ENCODE results near the gene TXNL4A. TPM values are rescaled to one million over a fixed set of nuclear protein-coding genes. Genes with fewer than 3 reads are reported as not detected.

Gene TXNL4A
- total RNA-seq, 5 donors from 2014 or later (not counting 1 experiment from before 2014, with no cell fraction given): 61.2 to 77.8 (median 72.7) TPM

DNA sequence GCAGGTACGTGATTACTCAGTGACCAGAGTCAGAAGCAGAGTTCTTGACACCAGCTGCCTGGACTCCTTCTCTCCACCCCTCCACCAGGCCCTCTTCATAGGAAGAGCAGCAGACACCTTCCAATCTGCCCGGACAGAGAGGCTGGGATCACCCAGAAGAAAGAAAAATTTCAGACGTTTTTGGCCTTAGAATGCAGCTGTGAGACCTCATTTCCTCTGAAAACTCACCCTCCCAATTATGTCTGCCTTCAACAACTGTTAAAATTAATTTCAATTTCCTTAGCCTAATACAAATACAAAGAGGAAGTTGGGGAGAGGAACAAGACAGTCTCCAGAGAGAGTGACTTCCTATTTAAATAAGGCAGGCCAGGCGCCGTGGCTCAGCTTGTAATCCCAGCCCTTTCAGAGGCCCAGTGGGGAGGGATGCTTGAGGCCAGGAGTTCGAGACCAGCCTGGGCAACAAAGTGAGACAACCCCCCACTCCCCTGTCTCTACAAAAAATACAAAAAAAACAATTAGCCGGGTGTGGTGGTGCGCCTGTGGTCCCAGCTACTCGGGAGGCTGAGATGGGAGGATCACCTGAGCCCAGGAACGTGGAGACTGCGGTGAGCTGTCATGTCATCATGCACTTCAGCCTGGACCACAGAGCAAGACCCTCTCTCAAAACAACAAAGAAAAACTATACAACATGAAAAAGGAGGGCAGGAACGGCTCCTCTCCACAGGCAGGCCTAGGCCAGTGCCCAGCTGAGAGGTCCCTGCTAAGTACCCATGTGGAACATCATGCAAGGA lies 38.5 kb downstream of the TXNL4A start:
- no peaks in the 10 kb centered on the region for H3K27me3 ChIP-seq (replicated peaks in 1 of 2; ENCODE audit: control insufficient read depth in 2 of 2, extremely low read depth in 1 of 2, insufficient read depth in 2 of 2, low read length in 1 of 2)
- Mint-ChIP-seq H3K9me3 (no peaks in the 10 kb centered on the region), H3K4me3 (peak overlapping the region; percentile 83 to 86 (median 86)), H3K27me3 (no peaks in the 10 kb centered on the region), H3K27ac (peak overlapping the region; percentile 44 to 65), H3K4me1 (peaks cover 38 to 46% (median 44%) of the 10 kb centered on the region in 3 donors), H3K36me3 (peaks cover 10% of the 10 kb centered on the region)
- CTCF ChIA-PET: no interaction called here
- ATAC-seq (replicated peaks in 1 of 4) (no peak), DNase-seq (peak in 1 of 35 experiments; percentile 30)
- 70% methylated on average over 5 of the region's 12 CpGs for WGBS (ENCODE audit: insufficient coverage)
- H3K9me3 ChIP-seq: no peaks in the 10 kb centered on the region
- H3K4me1 ChIP-seq (ENCODE audit: control insufficient read depth in 1 of 2, extremely low read depth in 1 of 2, insufficient read depth in 2 of 2, low read length in 2 of 2): peaks cover 9 to 47% of the 10 kb centered on the region in 2 experiments
- H3K27ac ChIP-seq (ENCODE audit: low read length): no peak overlapping the region
- H3K36me3 ChIP-seq (ENCODE audit: control insufficient read depth in 2 of 2, extremely low read depth in 1 of 2, insufficient read depth in 1 of 2, low read length in 1 of 2): peaks cover 0 to 3% of the 10 kb centered on the region in 2 donors
- peak overlapping the region; percentile 47 to 81 for H3K4me3 ChIP-seq (ENCODE audit: control insufficient read depth in 1 of 2, extremely low read depth in 1 of 2, low read length in 1 of 2)
- POLR2A ChIA-PET: no interaction called here

- peaks cover 48 to 56% (median 52%) of the 10 kb centered on the region in 3 donors for H3K4me1 Mint-ChIP-seq
- H3K36me3 Mint-ChIP-seq: peaks cover 10% of the 10 kb centered on the region
- DNase-seq (no peak), ATAC-seq (replicated peaks in 1 of 4) (no peak)
- no peaks in the 10 kb centered on the region for H3K9me3 Mint-ChIP-seq
- POLR2A ChIA-PET: no interaction called here
- 91% methylated on average over 13 of the region's 23 CpGs for WGBS (ENCODE audit: insufficient coverage)
- peak overlapping the region; percentile 28 to 86 (median 86) for H3K4me3 Mint-ChIP-seq
- no peaks in the 10 kb centered on the region for H3K27me3 Mint-ChIP-seq
- Histone ChIP-seq H3K36me3 (ENCODE audit: control insufficient read depth in 2 of 2, extremely low read depth in 1 of 2, insufficient read depth in 1 of 2, low read length in 1 of 2) (peaks cover 0 to 3% of the 10 kb centered on the region in 2 donors), H3K27ac (ENCODE audit: low read length) (no peak overlapping the region), H3K9me3 (no peaks in the 10 kb centered on the region), H3K27me3 (replicated peaks in 1 of 2; ENCODE audit: control insufficient read depth in 2 of 2, extremely low read depth in 1 of 2, insufficient read depth in 2 of 2, low read length in 1 of 2) (no peaks in the 10 kb centered on the region), H3K4me3 (ENCODE audit: control insufficient read depth in 1 of 2, extremely low read depth in 1 of 2, low read length in 1 of 2) (no peak overlapping the region), H3K4me1 (ENCODE audit: control insufficient read depth in 1 of 2, extremely low read depth in 1 of 2, insufficient read depth in 2 of 2, low read length in 2 of 2) (peaks cover 9 to 57% of the 10 kb centered on the region in 2 experiments)
- no peak overlapping the region for H3K27ac Mint-ChIP-seq
- CTCF ChIA-PET: no interaction called here
Measured at GRCh38 chr18:79948719-79949411, 39.5 kb downstream of the TXNL4A start.

DNA sequence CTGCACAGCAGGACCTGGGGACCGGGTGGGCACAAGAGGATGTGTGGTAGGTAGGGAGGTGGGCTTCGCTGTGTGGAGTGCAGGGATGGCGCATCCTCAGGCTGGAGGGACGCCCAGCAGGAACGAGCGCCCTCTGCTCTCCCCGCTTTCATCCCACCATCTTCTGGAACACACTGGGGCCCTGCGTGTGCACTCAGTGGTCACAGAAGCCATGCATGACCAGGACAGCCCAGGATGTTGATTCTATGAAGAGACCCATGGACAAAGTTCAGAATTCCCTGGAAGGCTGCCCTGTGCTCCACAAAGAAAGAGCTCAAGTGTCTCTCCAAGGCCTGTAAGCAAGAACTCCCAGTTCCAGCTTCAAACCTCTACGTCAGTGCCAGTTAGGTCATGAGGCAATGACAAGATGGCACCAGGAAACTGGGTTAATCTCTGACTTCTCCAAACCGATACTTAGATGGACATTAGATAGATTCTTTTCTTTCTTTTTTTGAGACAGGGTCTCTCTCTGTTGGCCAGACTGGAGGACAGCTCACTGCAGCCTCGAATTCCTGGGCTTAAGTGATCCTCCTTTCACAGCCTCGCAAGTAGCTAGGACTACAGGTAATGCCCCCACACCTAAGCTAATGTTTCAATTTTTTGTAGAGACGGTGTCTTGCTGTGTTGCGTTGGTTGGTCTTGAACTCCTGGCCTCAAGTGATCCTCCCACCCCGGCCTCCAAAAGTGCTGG lies 40.3 kb downstream of the TXNL4A start:
- no peak for DNase-seq
- CTCF ChIA-PET: no interaction called here
- no peak for ATAC-seq (replicated peaks in 1 of 4)

DNA sequence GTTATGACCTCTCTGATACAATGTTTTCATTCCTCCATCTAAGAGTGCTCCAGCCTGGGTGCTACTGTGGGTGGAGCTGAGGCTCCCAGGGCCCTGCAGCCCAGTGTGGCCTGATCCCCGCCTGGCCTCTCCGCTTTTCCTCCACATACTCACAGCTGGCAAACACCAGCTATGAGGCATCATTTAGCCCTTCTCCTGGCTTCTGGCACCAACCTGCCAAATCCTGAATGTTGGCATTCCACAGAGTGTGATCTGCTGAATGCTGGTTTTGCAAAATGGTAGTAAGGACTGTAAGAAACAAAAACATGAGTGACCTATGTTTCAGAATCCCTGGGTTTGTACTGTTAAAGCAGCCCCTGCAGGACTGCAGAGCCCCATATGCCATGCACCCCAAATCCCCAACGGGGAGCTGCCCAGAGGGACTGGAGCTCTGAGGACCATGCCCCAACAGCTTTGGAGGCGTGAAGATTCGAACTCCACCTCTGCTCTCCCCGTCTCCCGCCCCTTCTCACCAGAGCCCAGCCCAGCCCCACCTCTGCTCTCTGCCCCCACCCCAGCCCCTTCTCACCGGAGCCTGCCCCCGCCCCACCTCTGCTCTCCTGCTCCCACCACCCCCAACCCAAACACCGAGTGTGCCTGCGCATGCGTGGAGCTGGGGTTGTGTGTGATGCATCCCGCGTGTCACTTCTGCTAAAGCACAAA lies 41.2 kb downstream of the TXNL4A start:
- Mint-ChIP-seq H3K27me3 (no peaks in the 10 kb centered on the region), H3K4me1 (peaks cover 50 to 64% (median 57%) of the 10 kb centered on the region in 3 donors), H3K36me3 (peaks cover 19% of the 10 kb centered on the region), H3K27ac (no peak overlapping the region), H3K9me3 (no peaks in the 10 kb centered on the region), H3K4me3 (no peak overlapping the region)
- ChIA-PET CTCF (no interaction called here), POLR2A (no interaction called here)
- DNase-seq (no peak), ATAC-seq (replicated peaks in 1 of 4) (no peak)
- Histone ChIP-seq H3K27ac (ENCODE audit: low read length) (no peak overlapping the region), H3K36me3 (ENCODE audit: control insufficient read depth in 2 of 2, extremely low read depth in 1 of 2, insufficient read depth in 1 of 2, low read length in 1 of 2) (peaks cover 0 to 13% of the 10 kb centered on the region in 2 donors), H3K4me3 (ENCODE audit: control insufficient read depth in 1 of 2, extremely low read depth in 1 of 2, low read length in 1 of 2) (no peak overlapping the region), H3K4me1 (ENCODE audit: control insufficient read depth in 1 of 2, extremely low read depth in 1 of 2, insufficient read depth in 2 of 2, low read length in 2 of 2) (peaks cover 9 to 59% of the 10 kb centered on the region in 2 experiments), H3K9me3 (no peaks in the 10 kb centered on the region), H3K27me3 (replicated peaks in 1 of 2; ENCODE audit: control insufficient read depth in 2 of 2, extremely low read depth in 1 of 2, insufficient read depth in 2 of 2, low read length in 1 of 2) (no peaks in the 10 kb centered on the region)
- WGBS (ENCODE audit: insufficient coverage): 100% methylated on average over 1 of the region's 14 CpGs

More for the DNA sequence above, 40.3 kb downstream of the TXNL4A start:
- Mint-ChIP-seq H3K27ac (no peak overlapping the region), H3K9me3 (no peaks in the 10 kb centered on the region), H3K4me3 (peak overlapping the region in 1 of 3 donors; percentile 86), H3K27me3 (no peaks in the 10 kb centered on the region), H3K36me3 (peaks cover 12% of the 10 kb centered on the region), H3K4me1 (peaks cover 49 to 58% (median 54%) of the 10 kb centered on the region in 3 donors)
- POLR2A ChIA-PET: no interaction called here
- H3K27ac ChIP-seq (ENCODE audit: low read length): no peak overlapping the region
- H3K4me3 ChIP-seq (ENCODE audit: control insufficient read depth in 1 of 2, extremely low read depth in 1 of 2, low read length in 1 of 2): no peak overlapping the region
- peaks cover 9 to 62% of the 10 kb centered on the region in 2 experiments for H3K4me1 ChIP-seq (ENCODE audit: control insufficient read depth in 1 of 2, extremely low read depth in 1 of 2, insufficient read depth in 2 of 2, low read length in 2 of 2)
- H3K27me3 ChIP-seq (replicated peaks in 1 of 2; ENCODE audit: control insufficient read depth in 2 of 2, extremely low read depth in 1 of 2, insufficient read depth in 2 of 2, low read length in 1 of 2): no peaks in the 10 kb centered on the region
- WGBS (ENCODE audit: insufficient coverage): 97% methylated on average over 8 of the region's 15 CpGs
- H3K36me3 ChIP-seq (ENCODE audit: control insufficient read depth in 2 of 2, extremely low read depth in 1 of 2, insufficient read depth in 1 of 2, low read length in 1 of 2): peaks cover 0 to 4% of the 10 kb centered on the region in 2 donors
- H3K9me3 ChIP-seq: no peaks in the 10 kb centered on the region

DNA sequence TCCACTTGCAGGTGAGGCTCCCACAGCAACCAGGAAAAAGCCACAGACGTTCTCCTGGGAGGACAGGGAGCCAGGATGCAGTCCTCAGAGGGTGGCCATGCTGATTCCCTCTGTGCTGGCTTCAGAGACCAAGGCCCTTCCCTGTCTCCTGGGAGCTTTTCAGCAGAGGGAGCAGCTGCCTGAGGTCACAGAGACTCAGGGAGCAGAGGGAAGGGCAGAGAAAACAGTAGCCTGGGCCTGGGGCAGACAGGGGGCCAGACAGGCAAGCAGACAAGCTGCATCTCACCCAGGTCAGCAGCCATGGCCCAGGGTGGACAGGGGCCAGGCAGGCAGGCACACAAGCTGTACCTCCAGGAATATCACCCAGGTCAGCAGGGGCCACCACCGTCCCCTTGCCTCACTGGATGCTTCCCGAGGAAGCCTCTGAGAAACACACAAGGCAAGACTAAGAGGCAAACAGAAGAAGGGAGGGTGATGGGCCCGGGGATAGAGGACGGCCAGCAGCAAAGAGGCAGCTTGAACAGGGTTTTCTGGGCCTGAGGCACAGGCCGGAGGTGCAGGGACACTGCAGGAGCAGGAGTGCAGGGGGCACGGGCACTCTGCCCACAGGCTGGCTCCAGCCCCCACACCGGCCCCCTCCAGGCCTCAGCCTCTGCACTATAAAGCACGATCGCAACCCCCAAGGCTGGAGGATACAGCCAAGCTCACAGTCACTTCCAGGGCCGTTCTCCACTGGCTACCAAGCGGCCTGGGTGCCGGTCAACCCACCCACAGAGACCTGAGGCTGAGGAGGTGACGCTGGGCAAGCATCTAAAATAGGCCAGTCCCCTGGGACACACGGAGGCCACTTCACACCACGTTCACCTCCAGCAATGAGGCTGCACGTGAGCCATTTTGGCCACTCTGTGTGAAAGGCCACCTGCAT lies 43.0 kb downstream of the TXNL4A start:
- 92% methylated on average over 14 of the region's 17 CpGs for WGBS (ENCODE audit: insufficient coverage)
- Mint-ChIP-seq H3K36me3 (peaks cover 30% of the 10 kb centered on the region), H3K27me3 (no peaks in the 10 kb centered on the region), H3K27ac (peak overlapping the region; percentile 58 to 76), H3K4me1 (peaks cover 51 to 66% (median 57%) of the 10 kb centered on the region in 3 donors), H3K9me3 (no peaks in the 10 kb centered on the region), H3K4me3 (peak overlapping the region in 1 of 3 donors; percentile 64)
- CTCF ChIA-PET: no interaction called here
- ATAC-seq (replicated peaks in 1 of 4): no peak
- Histone ChIP-seq H3K4me1 (ENCODE audit: control insufficient read depth in 1 of 2, extremely low read depth in 1 of 2, insufficient read depth in 2 of 2, low read length in 2 of 2) (peaks cover 9 to 54% of the 10 kb centered on the region in 2 experiments), H3K4me3 (ENCODE audit: control insufficient read depth in 1 of 2, extremely low read depth in 1 of 2, low read length in 1 of 2) (no peak overlapping the region), H3K27me3 (replicated peaks in 1 of 2; ENCODE audit: control insufficient read depth in 2 of 2, extremely low read depth in 1 of 2, insufficient read depth in 2 of 2, low read length in 1 of 2) (no peaks in the 10 kb centered on the region), H3K36me3 (ENCODE audit: control insufficient read depth in 2 of 2, extremely low read depth in 1 of 2, insufficient read depth in 1 of 2, low read length in 1 of 2) (peaks cover 9 to 22% of the 10 kb centered on the region in 2 donors), H3K9me3 (no peaks in the 10 kb centered on the region), H3K27ac (ENCODE audit: low read length) (no peak overlapping the region)
- POLR2A ChIA-PET: interaction anchor here in 1 of 2 donors (0.6 kb wide), 1 partner anchor 83 kb away, joined by 3 read pairs; no protein-coding TSS in a partner anchor
- DNase-seq: no peak
